HG02610 (cell line): ENCODE measurements around the gene DAPK1.

ENCODE experiments used
- ATAC-seq: cut with Tn5 transposase; IDR thresholded peaks from one replicate; pipeline ENCODE4 v1.9.1; 2021; ENCODE audit warnings: mild to moderate bottlenecking, moderate library complexity; ENCODE audit not compliant: unreplicated experiment

Gene DAPK1

GRCh38 chr9:87609002-87609401, 111.3 kb downstream of the DAPK1 start:
- ATAC-seq, result no peak

GRCh38 chr9:87609486-87609885, 111.8 kb downstream of the DAPK1 start:
- no peak for ATAC-seq

- ATAC-seq, result no peak
Measured at GRCh38 chr9:87610200-87611155, 112.8 kb downstream of the DAPK1 start.

- ATAC-seq, result no peak
Measured at GRCh38 chr9:87611776-87612175, 114.1 kb downstream of the DAPK1 start.

- no peak for ATAC-seq
Measured at GRCh38 chr9:87612536-87612935, 114.9 kb downstream of the DAPK1 start.

GRCh38 chr9:87613265-87614111, 115.8 kb downstream of the DAPK1 start:
- ATAC-seq, result peak; percentile 56

- ATAC-seq, result no peak
Measured at GRCh38 chr9:87614397-87614796, 116.7 kb downstream of the DAPK1 start.

- ATAC-seq, result no peak
Measured at GRCh38 chr9:87615136-87615535, 117.5 kb downstream of the DAPK1 start.

- ATAC-seq, result no peak
Measured at GRCh38 chr9:87615547-87616148, 118.0 kb downstream of the DAPK1 start.

GRCh38 chr9:87618226-87618625, 120.6 kb downstream of the DAPK1 start:
- no peak for ATAC-seq

- no peak for ATAC-seq
Measured at GRCh38 chr9:87618931-87619330, 121.3 kb downstream of the DAPK1 start.

- no peak for ATAC-seq
Measured at GRCh38 chr9:87619346-87619745, 121.7 kb downstream of the DAPK1 start.

GRCh38 chr9:87620731-87621322, 123.2 kb downstream of the DAPK1 start:
- no peak for ATAC-seq

- no peak for ATAC-seq
Measured at GRCh38 chr9:87622098-87622497, 124.4 kb downstream of the DAPK1 start.

- no peak for ATAC-seq
Measured at GRCh38 chr9:87622923-87623322, 125.3 kb downstream of the DAPK1 start.

GRCh38 chr9:87628346-87628745, 130.7 kb downstream of the DAPK1 start:
- ATAC-seq, result no peak

- ATAC-seq, result no peak
Measured at GRCh38 chr9:87629104-87629503, 131.4 kb downstream of the DAPK1 start.

- ATAC-seq, result no peak
Measured at GRCh38 chr9:87630266-87630665, 132.6 kb downstream of the DAPK1 start.

- no peak for ATAC-seq
Measured at GRCh38 chr9:87630846-87631245, 133.2 kb downstream of the DAPK1 start.

- ATAC-seq, result no peak
Measured at GRCh38 chr9:87635656-87636501, 138.2 kb downstream of the DAPK1 start.
